Vagina (tissue), 2 donors: ENCODE data around the gene TRDMT1.

Source experiments
- POLR2A ChIP-seq, 2 donors: fragments of 450-650 bp; IDR thresholded peaks; one replicate each; pipeline ENCODE4 v1.6.1; 2017; ENCODE audit warnings: antibody characterized with exemption in 2 of 2, mild to moderate bottlenecking in 2 of 2, moderate library complexity in 2 of 2
- POLR2AphosphoS5 ChIP-seq, 2 donors: sonication (generic); formaldehyde crosslinking; IDR thresholded peaks; one replicate each; pipeline ENCODE4 v1.9.0; 2017; ENCODE audit warnings: antibody characterized with exemption in 2 of 2, mild to moderate bottlenecking in 2 of 2, low read depth in 1 of 2; ENCODE audit not compliant: insufficient read depth in 1 of 2
- TF ChIP-seq, protein P1 (sequence below), 3 experiments: fragments of 450-650 bp in 2 of 3; fragments of 200-600 bp in 1 of 3; sonication (generic) in 1 of 3; IDR thresholded peaks; one replicate each; pipeline ENCODE4 v1.5.1; 2017 to 2019; ENCODE audit warnings: antibody characterized with exemption in 3 of 3, mild to moderate bottlenecking in 2 of 3, moderate library complexity in 2 of 3

DNA sequence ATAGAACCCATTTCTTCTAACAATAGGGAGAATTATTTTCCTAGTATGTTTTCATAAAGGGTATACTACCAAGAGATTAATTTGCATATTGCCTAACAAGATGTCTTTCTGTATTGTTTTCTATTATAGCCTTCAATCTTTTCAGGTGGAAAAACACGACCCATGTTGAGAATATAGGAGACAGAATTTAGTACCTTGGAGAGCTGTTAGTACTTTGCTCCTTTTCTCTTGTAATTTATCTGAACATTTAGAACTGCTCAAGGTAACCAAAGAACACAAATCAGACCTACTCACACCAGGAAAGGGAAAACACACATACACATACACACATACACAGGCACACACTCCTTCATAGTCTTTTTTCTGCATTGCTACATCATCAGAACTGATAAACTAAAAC is 7.8 kb upstream of the TRDMT1 start:
- TF ChIP-seq, protein P1, sequence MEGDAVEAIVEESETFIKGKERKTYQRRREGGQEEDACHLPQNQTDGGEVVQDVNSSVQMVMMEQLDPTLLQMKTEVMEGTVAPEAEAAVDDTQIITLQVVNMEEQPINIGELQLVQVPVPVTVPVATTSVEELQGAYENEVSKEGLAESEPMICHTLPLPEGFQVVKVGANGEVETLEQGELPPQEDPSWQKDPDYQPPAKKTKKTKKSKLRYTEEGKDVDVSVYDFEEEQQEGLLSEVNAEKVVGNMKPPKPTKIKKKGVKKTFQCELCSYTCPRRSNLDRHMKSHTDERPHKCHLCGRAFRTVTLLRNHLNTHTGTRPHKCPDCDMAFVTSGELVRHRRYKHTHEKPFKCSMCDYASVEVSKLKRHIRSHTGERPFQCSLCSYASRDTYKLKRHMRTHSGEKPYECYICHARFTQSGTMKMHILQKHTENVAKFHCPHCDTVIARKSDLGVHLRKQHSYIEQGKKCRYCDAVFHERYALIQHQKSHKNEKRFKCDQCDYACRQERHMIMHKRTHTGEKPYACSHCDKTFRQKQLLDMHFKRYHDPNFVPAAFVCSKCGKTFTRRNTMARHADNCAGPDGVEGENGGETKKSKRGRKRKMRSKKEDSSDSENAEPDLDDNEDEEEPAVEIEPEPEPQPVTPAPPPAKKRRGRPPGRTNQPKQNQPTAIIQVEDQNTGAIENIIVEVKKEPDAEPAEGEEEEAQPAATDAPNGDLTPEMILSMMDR (IDR thresholded peaks at IDR 0.05), result no peak
- TF ChIP-seq POLR2AphosphoS5 (IDR thresholded peaks at IDR 0.05; ENCODE audit: insufficient read depth in 1 of 2, low read depth in 1 of 2) (no peak), POLR2A (IDR thresholded peaks at IDR 0.05) (no peak)
